Calu3 (cell line): ENCODE results near the gene RBM23. TPM values are rescaled to one million over a fixed set of nuclear protein-coding genes. Genes with fewer than 3 reads are reported as not detected.

ENCODE experiments used
- BruUV-seq: library from RNA; stranded (reverse); fragments of 400-500 nt; replicated peaks from 2 replicates; lab custom pipeline; 2021; lab: Mats Ljungman, UMichigan
- CTCF ChIA-PET: fragments of 300-600 bp; sonication (Branson Sonifier 250); formaldehyde crosslinking; loops from one replicate; lab custom pipeline; 2022; ENCODE audit warnings: antibody characterized with exemption; lab: Charles Lee
- DNase-seq: peaks from one replicate; pipeline ENCODE4 v3.0.0; 2022
- H3K27ac Mint-ChIP-seq: one replicate; pipeline ENCODE4 v1.8.0; 2022; ENCODE audit warnings: mixed read lengths; ENCODE audit not compliant: unreplicated experiment
- H3K27me3 Mint-ChIP-seq: one replicate; pipeline ENCODE4 v1.8.0; 2022; ENCODE audit warnings: mixed read lengths; ENCODE audit not compliant: unreplicated experiment
- H3K36me3 Mint-ChIP-seq: one replicate; pipeline ENCODE4 v1.8.0; 2022; ENCODE audit warnings: mild to moderate bottlenecking, moderate library complexity, mixed read lengths; ENCODE audit not compliant: insufficient read depth, unreplicated experiment
- H3K4me1 Mint-ChIP-seq: one replicate; pipeline ENCODE4 v1.8.0; 2022; ENCODE audit warnings: mild to moderate bottlenecking, low read depth, mixed read lengths; ENCODE audit not compliant: unreplicated experiment
- H3K4me3 Mint-ChIP-seq: one replicate; pipeline ENCODE4 v1.8.0; 2022; ENCODE audit warnings: mild to moderate bottlenecking, low read depth, moderate library complexity, mixed read lengths; ENCODE audit not compliant: unreplicated experiment
- H3K9me3 Mint-ChIP-seq: one replicate; pipeline ENCODE4 v1.8.0; 2022; ENCODE audit warnings: low read depth, mixed read lengths; ENCODE audit not compliant: unreplicated experiment
- intact Hi-C: fragments of 100-400 bp; cut with micrococcal nuclease; formaldehyde crosslinking; loops from one replicate; pipeline ENCODE4 v1.10.0; 2022; ENCODE audit not compliant: unreplicated experiment
- total RNA-seq: library from RNA; stranded (reverse); gene quantifications from 2 replicates; pipeline ENCODE4 v1.2.3, GENCODE V29; 2022
- TF ChIP-seq, protein P1 (sequence below): fragments of 200-600 bp; IDR thresholded peaks from one replicate; pipeline ENCODE4 v1.8.0; 2022; ENCODE audit warnings: antibody characterized with exemption; ENCODE audit not compliant: unreplicated experiment

Gene RBM23
- total RNA-seq, 1 experiment from 2014 or later = 70.9 TPM

DNA sequence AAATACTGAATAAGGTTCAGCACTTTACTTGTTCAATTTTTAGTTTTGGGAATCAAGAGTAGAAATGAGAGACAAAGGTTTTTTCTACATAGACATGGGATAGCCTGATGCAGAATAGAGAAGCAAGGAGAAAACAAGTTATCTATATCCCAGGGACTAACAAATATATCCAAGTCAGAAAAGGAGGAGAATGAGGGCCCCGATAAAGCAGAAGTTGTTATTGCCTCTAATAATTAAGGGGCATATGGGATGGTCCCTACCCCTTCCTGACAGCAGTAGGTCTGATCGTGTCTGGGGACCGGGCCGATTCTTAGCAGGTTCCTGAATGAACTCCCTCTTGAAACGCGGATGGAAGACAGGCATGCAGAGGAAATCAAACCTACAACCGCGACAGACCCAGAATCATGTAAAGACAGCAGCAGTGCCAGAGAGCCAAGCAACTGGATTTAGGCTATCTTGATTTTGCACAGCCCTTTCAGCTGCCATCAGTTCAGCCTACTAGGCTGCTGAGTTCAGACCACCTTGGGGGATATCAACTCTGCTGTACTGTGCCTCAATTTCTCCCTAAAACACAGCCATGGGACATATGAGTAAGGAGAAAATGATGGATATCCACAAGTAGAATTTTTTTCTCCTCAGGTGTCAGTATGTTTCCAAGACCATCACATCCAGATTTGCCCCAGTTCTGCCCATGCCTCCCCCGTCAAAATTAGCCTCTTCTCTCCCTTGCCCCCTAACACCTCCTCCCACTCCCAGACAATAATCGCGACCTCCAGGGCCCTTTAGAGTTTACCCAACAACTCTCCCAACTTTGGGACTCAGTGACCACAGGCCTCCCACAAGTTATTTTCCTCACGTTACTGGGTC lies 9.5 kb upstream of the RBM23 start:
- H3K27ac Mint-ChIP-seq = no peak overlapping the region
- TF ChIP-seq, protein P1, sequence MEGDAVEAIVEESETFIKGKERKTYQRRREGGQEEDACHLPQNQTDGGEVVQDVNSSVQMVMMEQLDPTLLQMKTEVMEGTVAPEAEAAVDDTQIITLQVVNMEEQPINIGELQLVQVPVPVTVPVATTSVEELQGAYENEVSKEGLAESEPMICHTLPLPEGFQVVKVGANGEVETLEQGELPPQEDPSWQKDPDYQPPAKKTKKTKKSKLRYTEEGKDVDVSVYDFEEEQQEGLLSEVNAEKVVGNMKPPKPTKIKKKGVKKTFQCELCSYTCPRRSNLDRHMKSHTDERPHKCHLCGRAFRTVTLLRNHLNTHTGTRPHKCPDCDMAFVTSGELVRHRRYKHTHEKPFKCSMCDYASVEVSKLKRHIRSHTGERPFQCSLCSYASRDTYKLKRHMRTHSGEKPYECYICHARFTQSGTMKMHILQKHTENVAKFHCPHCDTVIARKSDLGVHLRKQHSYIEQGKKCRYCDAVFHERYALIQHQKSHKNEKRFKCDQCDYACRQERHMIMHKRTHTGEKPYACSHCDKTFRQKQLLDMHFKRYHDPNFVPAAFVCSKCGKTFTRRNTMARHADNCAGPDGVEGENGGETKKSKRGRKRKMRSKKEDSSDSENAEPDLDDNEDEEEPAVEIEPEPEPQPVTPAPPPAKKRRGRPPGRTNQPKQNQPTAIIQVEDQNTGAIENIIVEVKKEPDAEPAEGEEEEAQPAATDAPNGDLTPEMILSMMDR = no peak
- DNase-seq = no peak
- H3K27me3 Mint-ChIP-seq = no peaks in the 10 kb centered on the region
- peaks cover 9% of the 10 kb centered on the region for H3K4me1 Mint-ChIP-seq
- TSS peak; percentile 54 for BruUV-seq
- intact Hi-C loops = loop anchor here (1.0 kb wide), 1 partner anchor 130 kb away; no protein-coding TSS in a partner anchor
- peaks cover 18% of the 10 kb centered on the region for H3K36me3 Mint-ChIP-seq
- no peak overlapping the region for H3K4me3 Mint-ChIP-seq
- CTCF ChIA-PET = interaction anchor here (1.1 to 2.3 kb wide), 7 partner anchors 10 to 140 kb away, joined by 4 to 10 read pairs (median 7); partner anchors contain the start of genes AJUBA, HAUS4 and RBM23
- no peaks in the 10 kb centered on the region for H3K9me3 Mint-ChIP-seq

DNA sequence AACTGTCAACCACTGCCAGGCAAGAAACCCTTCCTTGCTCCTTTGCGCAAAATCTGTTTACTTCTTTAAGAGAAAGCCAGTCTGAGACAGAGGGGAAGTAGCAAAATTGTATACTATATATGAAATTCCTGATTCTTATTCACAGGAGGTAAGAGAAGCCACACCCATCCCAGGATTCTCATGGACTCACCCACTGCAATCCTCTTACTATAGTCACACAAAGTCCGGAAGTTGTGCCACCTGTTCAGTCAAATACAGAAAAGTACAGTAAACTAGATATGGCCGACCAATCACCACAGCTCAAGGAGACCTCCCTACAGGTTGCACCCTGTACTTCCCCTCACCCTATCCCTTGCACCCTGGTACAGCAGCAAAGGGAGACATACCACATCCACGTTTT lies 7.4 kb upstream of the RBM23 start:
- Mint-ChIP-seq H3K27ac (no peak overlapping the region), H3K4me1 (peaks cover 21% of the 10 kb centered on the region), H3K9me3 (no peaks in the 10 kb centered on the region), H3K27me3 (no peaks in the 10 kb centered on the region), H3K36me3 (peaks cover 24% of the 10 kb centered on the region), H3K4me3 (peak overlapping the region; percentile 17)
- no peak for DNase-seq
- TF ChIP-seq, protein P1 = no peak
- CTCF ChIA-PET = no interaction called here
- intact Hi-C loops = no loop called here
- BruUV-seq = no TSS peak

DNA sequence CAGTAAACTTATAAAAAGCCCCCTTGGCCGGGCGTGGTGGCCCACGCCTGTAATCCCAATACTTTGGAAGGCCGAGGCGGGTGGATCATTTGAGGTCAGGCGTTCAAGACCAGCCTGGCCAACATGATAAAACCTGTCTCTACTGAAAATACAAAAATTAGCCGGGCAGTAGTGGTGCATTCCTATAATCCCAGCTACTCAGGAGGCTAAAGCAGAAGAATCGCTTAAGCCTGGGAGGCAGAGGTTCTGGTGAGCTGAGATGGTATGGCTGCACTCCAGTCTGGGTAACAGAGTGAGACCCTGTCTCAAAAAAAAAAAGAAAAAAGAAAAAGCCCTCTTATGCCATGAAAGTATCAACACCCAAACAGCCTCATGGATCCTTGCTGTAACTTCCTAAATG lies 6.6 kb upstream of the RBM23 start:
- Mint-ChIP-seq H3K4me1 (peaks cover 21% of the 10 kb centered on the region), H3K27me3 (no peaks in the 10 kb centered on the region), H3K4me3 (no peak overlapping the region), H3K27ac (no peak overlapping the region), H3K9me3 (no peaks in the 10 kb centered on the region), H3K36me3 (peaks cover 28% of the 10 kb centered on the region)
- DNase-seq = no peak
- BruUV-seq = no TSS peak
- intact Hi-C loops = no loop called here
- CTCF ChIA-PET = no interaction called here
- TF ChIP-seq, protein P1 = no peak

DNA sequence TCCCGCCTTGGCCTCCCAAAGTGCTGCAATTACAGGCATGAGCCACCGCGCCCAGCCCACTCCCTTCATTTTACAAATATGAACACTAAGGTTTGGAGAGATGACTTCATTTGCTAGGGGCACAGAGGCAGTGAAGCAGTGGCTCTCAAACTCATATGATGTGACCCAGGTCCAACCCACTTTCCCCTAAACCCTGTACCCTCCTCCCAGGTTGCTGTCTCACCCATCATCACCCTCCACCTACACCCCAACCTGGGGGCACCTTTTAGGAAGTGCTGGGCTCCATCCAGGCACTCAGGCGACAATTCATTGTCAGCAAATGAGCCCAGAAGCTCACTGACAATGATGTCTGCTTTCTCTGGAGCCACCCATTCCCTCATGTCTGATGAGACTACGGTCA lies 4.8 kb upstream of the RBM23 start:
- intact Hi-C loops = no loop called here
- H3K4me1 Mint-ChIP-seq = peaks cover 21% of the 10 kb centered on the region
- H3K27me3 Mint-ChIP-seq = no peaks in the 10 kb centered on the region
- no peak overlapping the region for H3K4me3 Mint-ChIP-seq
- CTCF ChIA-PET = no interaction called here
- BruUV-seq = no TSS peak
- no peak overlapping the region for H3K27ac Mint-ChIP-seq
- H3K36me3 Mint-ChIP-seq = peaks cover 38% of the 10 kb centered on the region
- no peaks in the 10 kb centered on the region for H3K9me3 Mint-ChIP-seq
- no peak for DNase-seq
- TF ChIP-seq, protein P1 = no peak
